Coronary artery (tissue), 2 donors: ENCODE data around the gene CENPK.
A peak's percentile ranks its signal among the peaks of the same experiment; 100 is the strongest.
"Not testable (repeated sequence)": the region's sequence is repeated elsewhere in the genome, so short reads cannot be mapped to it uniquely, and the experiment has no call there.

Experiments used
- DNase-seq: peaks from one replicate; pipeline ENCODE4 v3.0.0-alpha.2; 2017; ENCODE audit warnings: low spot score
- H3K27ac ChIP-seq, 2 donors: fragments of 200-600 bp; sonication (generic); one replicate each; pipeline ENCODE4 v1.5.1; 2016 to 2019
- H3K4me3 ChIP-seq: fragments of 200-600 bp; sonication (generic); 2 replicates; pipeline ENCODE4 v1.5.1; 2016; ENCODE audit warnings: mild to moderate bottlenecking, moderate library complexity
- CTCF ChIP-seq: fragments of 200-600 bp; sonication (generic); IDR thresholded peaks from one replicate; pipeline ENCODE4 v1.5.1; 2019; ENCODE audit warnings: antibody characterized with exemption

CENPK gene

DNA sequence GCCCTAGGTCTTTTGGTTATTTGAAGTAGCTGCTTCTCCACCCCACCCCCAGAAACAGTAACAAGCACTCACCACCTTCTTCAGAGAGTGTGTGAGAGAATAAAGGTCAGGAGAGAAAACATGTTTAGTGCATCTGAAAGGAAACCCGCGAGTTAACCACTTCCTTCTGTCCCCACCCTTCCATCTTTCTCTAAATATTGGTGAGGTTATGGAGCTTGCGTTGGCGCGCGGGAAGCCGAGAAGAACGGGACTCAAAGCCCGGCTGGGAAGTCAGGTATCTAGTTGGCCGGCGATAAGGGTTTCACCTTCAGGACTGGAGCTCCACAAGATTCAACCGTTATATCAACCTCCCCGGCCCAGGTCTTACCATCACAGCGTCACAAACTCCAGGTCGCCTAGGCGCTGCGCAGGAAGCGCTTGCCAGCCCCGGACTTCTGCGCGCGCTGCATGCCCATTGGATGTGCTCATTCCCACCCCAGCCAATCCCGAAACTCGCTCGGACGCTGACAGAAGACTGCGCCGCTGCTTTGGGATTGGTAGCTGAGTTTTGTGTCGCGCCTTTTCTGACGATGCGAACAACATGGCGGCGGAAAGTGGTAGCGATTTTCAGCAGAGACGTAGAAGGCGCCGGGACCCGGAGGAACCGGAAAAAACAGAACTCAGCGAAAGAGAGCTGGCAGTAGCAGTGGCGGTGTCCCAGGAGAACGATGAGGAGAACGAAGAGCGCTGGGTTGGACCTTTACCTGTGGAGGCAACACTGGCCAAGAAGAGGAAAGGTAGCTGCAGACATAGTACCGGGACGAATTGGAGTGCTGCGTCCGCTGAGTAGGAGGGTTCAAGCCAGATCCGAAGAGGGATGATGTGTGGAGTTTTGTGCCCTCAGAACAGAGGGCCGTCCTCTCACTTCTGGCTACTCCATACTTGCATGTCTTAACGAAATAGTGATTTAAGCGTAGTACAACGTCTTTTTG, at the start of gene CENPK, which contains the start of gene PPWD1:
CENPK (minus strand) TSS at position 438 of the 971 bp plus-strand sequence. CDS start 8,261 bp downstream, outside the sequence.
PPWD1 (plus strand) TSS at position 566 of the 971 bp plus-strand sequence; CDS start at position 581, 15 bp downstream.
- peak within 1 kb of the TSS; percentile 61 to 84 for H3K27ac ChIP-seq
- H3K4me3 ChIP-seq = peak within 1 kb of the TSS; percentile 83
- peak; percentile 95 for DNase-seq
- no peak for TF ChIP-seq CTCF

DNA sequence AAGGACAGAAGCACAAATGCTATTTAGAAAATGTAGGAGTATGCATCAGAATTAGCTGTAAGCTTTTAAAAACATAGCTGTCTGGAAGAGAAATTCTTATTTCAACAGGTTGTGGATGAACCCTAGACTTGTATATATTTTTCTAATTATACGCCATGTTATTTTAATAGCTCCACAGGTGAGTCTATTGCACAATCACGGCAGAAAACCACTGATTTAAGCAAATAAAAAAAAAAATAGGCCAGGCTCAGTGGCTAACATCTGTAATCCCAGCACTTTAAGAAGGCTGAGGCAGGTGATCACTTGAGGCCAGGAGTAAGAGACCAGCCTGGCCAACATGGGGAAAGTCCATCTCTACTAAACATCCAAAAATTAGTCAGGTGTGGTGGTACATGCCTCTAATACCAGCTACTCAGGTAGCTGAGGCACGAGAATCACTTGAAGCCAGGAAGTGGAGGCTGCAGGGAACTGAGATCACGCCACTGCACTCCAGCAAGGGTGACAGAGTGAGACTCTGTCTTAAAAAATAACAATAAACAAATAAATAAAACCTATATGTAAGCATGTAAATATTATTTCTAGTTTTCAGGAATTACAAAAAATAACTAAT, 49.4 kb upstream of the CENPK start:
- Histone ChIP-seq H3K4me3 (no peak overlapping the region), H3K27ac (no peak overlapping the region)
- no peak for TF ChIP-seq CTCF
- no peak for DNase-seq

- no peak for DNase-seq
- no peak overlapping the region for H3K27ac ChIP-seq
- H3K4me3 ChIP-seq = no peak overlapping the region
- no peak for TF ChIP-seq CTCF
Measured at GRCh38 chr5:65611524-65611923, 48.6 kb upstream of the CENPK start.

DNA sequence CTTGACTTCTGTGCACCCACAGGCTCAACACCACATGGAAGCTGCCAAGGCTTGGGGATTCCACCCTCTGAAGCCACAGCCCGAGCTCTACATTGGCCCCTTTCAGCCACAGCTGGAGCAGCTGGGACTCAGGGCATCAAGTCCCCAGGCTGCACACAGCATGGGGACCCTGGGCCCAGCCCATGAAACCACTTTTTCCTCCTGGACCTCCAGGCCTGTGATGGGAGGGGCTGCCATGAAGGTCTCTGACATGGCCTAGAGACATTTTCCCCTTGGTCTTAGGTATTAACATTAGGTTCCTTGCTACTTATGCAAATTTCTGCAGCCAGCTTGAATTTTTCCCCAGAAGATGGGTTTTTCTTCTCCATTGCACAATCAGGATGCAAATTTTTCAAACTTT, 38.8 kb upstream of the CENPK start:
- not testable (repeated sequence) for H3K4me3 ChIP-seq, H3K27ac ChIP-seq, DNase-seq

DNA sequence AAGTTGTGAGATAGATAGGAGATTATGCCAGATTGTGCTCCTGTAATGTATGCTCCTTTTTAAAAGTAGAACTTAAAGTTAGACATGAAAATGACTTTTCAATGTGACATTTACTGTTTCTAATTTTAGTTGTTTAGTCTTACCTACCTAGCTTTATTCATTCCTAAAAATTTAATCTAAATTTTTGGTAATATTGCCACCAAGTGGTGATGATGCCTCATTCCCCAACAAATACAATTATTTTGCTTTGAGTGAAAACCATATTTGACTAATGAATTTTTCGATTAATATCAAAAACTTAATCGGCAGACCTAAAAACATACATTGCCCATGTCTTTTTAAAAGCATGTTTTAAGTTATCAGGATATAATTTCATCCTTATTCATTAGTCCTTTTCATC, 25.7 kb upstream of the CENPK start:
- no peak overlapping the region for H3K4me3 ChIP-seq
- DNase-seq = no peak
- no peak for TF ChIP-seq CTCF
- no peak overlapping the region for H3K27ac ChIP-seq

GRCh38 chr5:65577141-65577540, 14.2 kb upstream of the CENPK start:
- TF ChIP-seq CTCF = no peak
- no peak for DNase-seq
- no peak overlapping the region for H3K4me3 ChIP-seq
- H3K27ac ChIP-seq = no peak overlapping the region

- DNase-seq = no peak
- no peak overlapping the region for H3K27ac ChIP-seq
- no peak for TF ChIP-seq CTCF
Measured at GRCh38 chr5:65570598-65571226, 7.7 kb upstream of the CENPK start.

More at GRCh38 chr5:65570598-65571226, 7.7 kb upstream of the CENPK start:
- H3K4me3 ChIP-seq = no peak overlapping the region
